Activated CD4-positive, alpha-beta T cell treated with anti-CD3 and anti-CD28 coated beads, Interleukin-2, amount 10 ng/mL, durations not matched to agents 24 days and 14 days (primary cell): Measurements from ENCODE around the gene ADK. TPM values are rescaled to one million over a fixed set of nuclear protein-coding genes. Genes with fewer than 3 reads are reported as not detected.

Experiments used
- DNase-seq: peaks from one replicate; pipeline ENCODE4 v3.0.0; 2022
- H3K27ac Mint-ChIP-seq: one replicate; pipeline ENCODE4 v1.8.0; 2022; ENCODE audit warnings: mild to moderate bottlenecking, mixed read lengths
- H3K27me3 Mint-ChIP-seq: one replicate; pipeline ENCODE4 v1.8.0; 2022; ENCODE audit warnings: mixed read lengths
- H3K36me3 Mint-ChIP-seq: one replicate; pipeline ENCODE4 v1.8.0; 2022; ENCODE audit warnings: low read depth, mild to moderate bottlenecking, mixed read lengths
- H3K4me1 Mint-ChIP-seq: one replicate; pipeline ENCODE4 v1.8.0; 2021; ENCODE audit warnings: mixed read lengths
- H3K4me3 Mint-ChIP-seq: one replicate; pipeline ENCODE4 v1.8.0; 2022; ENCODE audit warnings: mild to moderate bottlenecking, moderate library complexity, mixed read lengths
- H3K9me3 Mint-ChIP-seq: one replicate; pipeline ENCODE4 v1.8.0; 2021; ENCODE audit warnings: mixed read lengths
- intact Hi-C: fragments of 100-400 bp; cut with micrococcal nuclease; formaldehyde crosslinking; loops from one replicate; pipeline ENCODE4 v1.15.1; 2023
- total RNA-seq: library from RNA; stranded (reverse); gene quantifications from 2 replicates; pipeline ENCODE4 v1.2.3, GENCODE V29; 2022

ADK gene
- total RNA-seq, 1 donor from 2014 or later = 54.8 TPM

GRCh38 chr10:74394416-74394969 is 243.5 kb downstream of the ADK start:
- Mint-ChIP-seq H3K4me3 (no peak overlapping the region), H3K27ac (no peak overlapping the region), H3K36me3 (peaks cover 17% of the 10 kb centered on the region), H3K9me3 (no peaks in the 10 kb centered on the region), H3K4me1 (peaks cover 3% of the 10 kb centered on the region), H3K27me3 (no peaks in the 10 kb centered on the region)
- intact Hi-C loops = no loop called here
- DNase-seq = no peak

DNA sequence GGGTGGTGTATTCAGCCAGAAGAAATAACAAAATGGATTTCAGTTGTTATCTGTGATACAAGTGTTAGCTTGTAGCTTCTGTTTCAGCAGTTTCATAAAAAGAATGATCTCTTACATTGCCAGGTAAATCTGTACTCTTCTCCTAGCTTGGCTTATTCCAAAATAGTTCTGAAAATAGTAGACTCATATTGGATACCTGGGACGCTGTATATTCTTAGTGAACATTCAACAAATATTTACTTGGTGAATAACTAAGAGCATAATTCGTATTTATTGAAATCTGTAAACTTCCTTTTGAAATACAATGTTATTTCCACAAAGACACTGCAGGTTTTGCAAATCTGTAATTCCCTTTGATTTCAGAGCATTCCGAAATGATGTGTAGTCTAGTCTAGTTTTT is 249.2 kb downstream of the ADK start:
- Mint-ChIP-seq H3K27ac (no peak overlapping the region), H3K27me3 (no peaks in the 10 kb centered on the region), H3K4me3 (no peak overlapping the region), H3K9me3 (peaks cover 6% of the 10 kb centered on the region), H3K36me3 (peaks cover 23% of the 10 kb centered on the region), H3K4me1 (peaks cover 2% of the 10 kb centered on the region)
- no peak for DNase-seq
- intact Hi-C loops = no loop called here

DNA sequence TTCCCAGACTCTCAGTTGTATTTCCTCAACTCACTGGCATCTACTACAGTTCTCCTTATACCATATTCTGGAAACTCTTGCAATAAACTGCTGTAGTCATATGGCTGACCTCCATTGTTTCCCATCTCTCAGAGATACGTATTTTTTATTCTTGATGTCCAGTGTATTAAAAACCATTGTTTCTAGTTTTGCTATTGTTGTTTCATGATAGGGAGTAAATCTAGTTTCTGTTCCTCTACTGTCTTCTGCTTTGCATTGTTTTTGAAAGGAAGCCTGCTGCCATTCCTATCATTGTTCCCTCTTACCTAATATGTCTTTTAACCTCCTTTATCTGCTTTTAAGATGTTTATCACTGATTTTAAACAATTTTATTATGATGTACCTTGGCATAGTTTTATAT is 255.0 kb downstream of the ADK start:
- no peaks in the 10 kb centered on the region for H3K27me3 Mint-ChIP-seq
- H3K4me1 Mint-ChIP-seq = peaks cover 4% of the 10 kb centered on the region
- intact Hi-C loops = no loop called here
- DNase-seq = no peak
- H3K36me3 Mint-ChIP-seq = peaks cover 31% of the 10 kb centered on the region
- H3K9me3 Mint-ChIP-seq = peaks cover 6% of the 10 kb centered on the region
- H3K27ac Mint-ChIP-seq = no peak overlapping the region
- H3K4me3 Mint-ChIP-seq = no peak overlapping the region

DNA sequence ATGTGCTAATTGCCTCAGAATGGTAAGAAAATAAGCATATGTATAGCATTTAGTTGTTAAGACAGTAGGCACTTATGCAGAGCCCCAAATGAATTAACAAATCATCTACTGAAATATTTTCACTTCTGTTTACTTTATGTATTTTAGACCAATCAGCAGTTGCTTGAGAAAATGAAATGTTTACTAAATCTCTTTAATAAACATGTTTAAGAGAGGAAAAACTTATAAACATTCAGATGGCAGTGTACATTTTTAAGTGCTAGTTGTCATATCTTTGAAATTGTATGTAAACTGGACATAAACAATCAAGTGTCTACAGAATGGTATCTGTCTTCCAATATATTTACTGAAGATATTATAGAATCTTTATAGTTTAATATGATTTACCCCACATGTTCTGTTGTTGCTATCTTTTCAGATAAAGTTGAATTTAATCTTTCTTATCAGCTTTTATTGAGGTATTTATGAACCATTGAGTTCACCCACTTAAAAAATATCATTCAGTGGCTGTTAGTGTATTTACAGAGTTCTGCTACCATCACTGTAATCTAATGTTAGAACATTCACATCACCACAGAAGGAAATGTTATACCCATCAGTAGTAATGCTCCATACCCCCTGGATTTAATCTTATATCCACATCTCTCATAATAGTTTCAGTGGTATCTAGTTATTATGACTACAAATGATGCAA is 264.3 kb downstream of the ADK start:
- no peak for DNase-seq
- H3K27ac Mint-ChIP-seq = no peak overlapping the region
- no peaks in the 10 kb centered on the region for H3K9me3 Mint-ChIP-seq
- intact Hi-C loops = loop anchor here (10.0 kb wide), 1 partner anchor 600 kb away; no protein-coding TSS in a partner anchor
- H3K27me3 Mint-ChIP-seq = no peaks in the 10 kb centered on the region
- H3K36me3 Mint-ChIP-seq = peaks cover 18% of the 10 kb centered on the region
- no peak overlapping the region for H3K4me3 Mint-ChIP-seq
- H3K4me1 Mint-ChIP-seq = peaks cover 6% of the 10 kb centered on the region

- Mint-ChIP-seq H3K27me3 (no peaks in the 10 kb centered on the region), H3K27ac (no peak overlapping the region), H3K4me3 (no peak overlapping the region), H3K36me3 (peaks cover 8% of the 10 kb centered on the region), H3K9me3 (no peaks in the 10 kb centered on the region), H3K4me1 (peaks cover 6% of the 10 kb centered on the region)
- DNase-seq = no peak
- intact Hi-C loops = loop anchor here (10.0 kb wide), 1 partner anchor 597 kb away; no protein-coding TSS in a partner anchor
These were observed 266.4 kb downstream of the ADK start for GRCh38 chr10:74417397-74417796.

- peaks cover 6% of the 10 kb centered on the region for H3K36me3 Mint-ChIP-seq
- DNase-seq = no peak
- H3K4me1 Mint-ChIP-seq = peaks cover 6% of the 10 kb centered on the region
- H3K4me3 Mint-ChIP-seq = no peak overlapping the region
- H3K9me3 Mint-ChIP-seq = peaks cover 3% of the 10 kb centered on the region
- no peaks in the 10 kb centered on the region for H3K27me3 Mint-ChIP-seq
- no peak overlapping the region for H3K27ac Mint-ChIP-seq
- intact Hi-C loops = loop anchor here (10.0 kb wide), 1 partner anchor 596 kb away; no protein-coding TSS in a partner anchor
These were observed 267.4 kb downstream of the ADK start for GRCh38 chr10:74418285-74418872.

DNA sequence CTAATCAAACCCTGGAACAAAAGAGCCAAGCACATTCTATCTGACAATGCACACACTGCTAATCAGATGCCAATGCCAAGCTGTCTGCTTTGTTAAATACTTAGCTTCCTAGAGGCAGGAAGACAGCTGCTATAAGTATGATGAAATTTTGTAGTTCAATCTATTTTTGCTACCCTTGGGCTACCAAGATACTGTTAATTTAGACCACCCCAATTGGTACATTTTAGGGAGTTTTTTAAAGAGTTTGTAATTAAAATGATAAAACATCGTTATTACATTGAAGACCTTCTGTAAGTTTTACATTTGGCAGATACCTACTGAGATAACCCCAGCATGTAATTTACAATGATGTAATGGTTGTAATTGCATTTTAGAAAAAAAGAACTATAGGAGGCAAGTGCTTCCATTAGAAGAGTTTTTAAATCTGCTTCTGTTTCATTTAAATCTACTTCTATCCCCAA is 268.5 kb downstream of the ADK start:
- Mint-ChIP-seq H3K27ac (no peak overlapping the region), H3K36me3 (peaks cover 10% of the 10 kb centered on the region), H3K4me1 (peaks cover 6% of the 10 kb centered on the region), H3K4me3 (no peak overlapping the region), H3K27me3 (no peaks in the 10 kb centered on the region), H3K9me3 (peaks cover 3% of the 10 kb centered on the region)
- DNase-seq = no peak
- intact Hi-C loops = loop anchor here (10.0 kb wide), 1 partner anchor 595 kb away; no protein-coding TSS in a partner anchor

GRCh38 chr10:74419958-74420375 is 268.9 kb downstream of the ADK start:
- peaks cover 6% of the 10 kb centered on the region for H3K4me1 Mint-ChIP-seq
- H3K4me3 Mint-ChIP-seq = no peak overlapping the region
- DNase-seq = peak; percentile 79
- H3K9me3 Mint-ChIP-seq = peaks cover 3% of the 10 kb centered on the region
- intact Hi-C loops = loop anchor here (5.0 to 10.0 kb wide), 3 partner anchors 402 to 682 kb away; no protein-coding TSS in a partner anchor
- H3K36me3 Mint-ChIP-seq = peaks cover 10% of the 10 kb centered on the region
- H3K27me3 Mint-ChIP-seq = no peaks in the 10 kb centered on the region
- no peak overlapping the region for H3K27ac Mint-ChIP-seq

DNA sequence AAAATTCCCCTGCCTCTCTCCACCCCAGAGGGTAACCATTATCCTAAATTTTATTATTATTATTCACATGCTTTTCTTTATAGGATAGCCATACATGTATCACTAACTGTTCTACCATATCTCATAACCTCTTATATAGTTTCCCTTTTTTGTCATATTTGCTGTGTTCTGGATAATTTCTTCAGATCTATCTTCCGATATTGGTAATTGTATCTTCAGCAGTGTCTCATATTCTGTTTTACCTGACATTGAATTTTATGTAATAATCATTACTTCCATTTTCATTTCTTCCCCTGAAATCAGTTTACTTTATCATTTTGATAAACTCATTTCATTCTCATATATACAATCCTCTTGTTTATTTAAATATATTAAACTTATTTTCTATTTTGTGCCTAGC is 273.5 kb downstream of the ADK start:
- Mint-ChIP-seq H3K27me3 (no peaks in the 10 kb centered on the region), H3K4me1 (peaks cover 3% of the 10 kb centered on the region), H3K36me3 (peaks cover 19% of the 10 kb centered on the region), H3K27ac (no peak overlapping the region), H3K9me3 (peaks cover 3% of the 10 kb centered on the region), H3K4me3 (no peak overlapping the region)
- no peak for DNase-seq
- intact Hi-C loops = loop anchor here (5.0 kb wide), 2 partner anchors 398 to 678 kb away; no protein-coding TSS in a partner anchor

DNA sequence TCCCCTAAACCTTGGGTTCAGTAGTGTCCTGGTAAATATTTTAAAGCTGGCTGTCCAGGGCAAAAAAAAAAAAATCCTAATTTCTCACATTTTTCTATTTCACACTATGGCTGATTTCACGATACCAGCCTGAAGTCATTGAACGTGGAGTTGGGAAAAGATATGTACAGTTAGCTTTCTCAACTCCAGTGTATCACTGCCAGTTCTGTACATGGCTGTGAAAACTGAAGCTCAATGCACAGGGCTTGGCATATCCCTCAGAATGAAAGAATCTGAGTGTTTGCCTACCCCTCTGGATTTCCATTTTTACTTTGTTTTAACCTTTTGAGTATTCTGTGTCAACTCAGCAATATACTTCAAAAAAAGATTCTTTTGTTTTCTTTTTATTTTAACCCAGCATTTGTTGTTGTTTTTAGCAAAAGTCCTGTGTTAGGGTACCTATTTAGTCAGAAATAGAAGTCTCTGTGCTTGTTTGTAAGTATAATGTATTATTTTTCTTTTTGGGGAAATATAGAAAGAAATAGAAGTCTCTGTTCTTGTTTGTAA is 274.5 kb downstream of the ADK start:
- no peak overlapping the region for H3K4me3 Mint-ChIP-seq
- H3K4me1 Mint-ChIP-seq = no peaks in the 10 kb centered on the region
- H3K36me3 Mint-ChIP-seq = peaks cover 19% of the 10 kb centered on the region
- H3K27ac Mint-ChIP-seq = no peak overlapping the region
- DNase-seq = no peak
- intact Hi-C loops = no loop called here
- H3K27me3 Mint-ChIP-seq = no peaks in the 10 kb centered on the region
- H3K9me3 Mint-ChIP-seq = peaks cover 3% of the 10 kb centered on the region

GRCh38 chr10:74431816-74432215 is 280.8 kb downstream of the ADK start:
- H3K27me3 Mint-ChIP-seq = no peaks in the 10 kb centered on the region
- H3K9me3 Mint-ChIP-seq = no peaks in the 10 kb centered on the region
- DNase-seq = no peak
- no peak overlapping the region for H3K4me3 Mint-ChIP-seq
- peaks cover 30% of the 10 kb centered on the region for H3K36me3 Mint-ChIP-seq
- H3K4me1 Mint-ChIP-seq = no peaks in the 10 kb centered on the region
- no peak overlapping the region for H3K27ac Mint-ChIP-seq
- intact Hi-C loops = no loop called here

DNA sequence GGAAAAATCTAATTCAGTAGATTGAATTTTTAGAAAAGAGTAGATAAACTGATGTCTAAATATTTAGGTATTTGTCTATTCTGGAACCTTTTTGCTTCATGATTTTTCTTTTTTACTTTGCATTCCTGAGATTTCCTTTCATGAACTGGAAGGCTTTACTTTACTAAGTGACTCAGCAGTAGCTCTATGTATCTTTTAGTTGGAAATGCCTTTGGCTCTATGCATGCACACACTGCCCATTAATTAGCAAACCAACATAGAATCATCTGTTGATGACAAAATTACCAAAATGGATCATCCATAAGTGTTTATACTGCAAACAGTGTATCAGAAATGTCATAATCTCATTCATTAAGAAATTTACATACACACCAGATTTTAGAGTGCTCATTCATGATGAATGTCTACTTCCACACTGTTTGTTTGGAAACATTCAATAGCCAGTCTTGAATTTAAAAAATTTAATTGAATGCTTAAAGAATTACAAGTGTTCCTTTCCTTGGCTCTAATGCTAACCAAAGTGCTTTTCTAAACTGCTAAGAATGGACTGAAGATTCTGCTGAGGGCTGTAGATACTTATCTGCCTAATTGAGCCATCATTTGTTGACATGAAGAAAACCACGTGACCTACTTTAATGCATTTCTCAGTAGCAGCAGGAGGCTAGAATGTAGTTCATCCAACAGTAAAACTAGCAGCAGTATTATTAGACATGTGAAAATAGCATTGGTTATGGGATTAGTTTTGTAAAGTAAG is 282.0 kb downstream of the ADK start:
- intact Hi-C loops = no loop called here
- H3K4me3 Mint-ChIP-seq = no peak overlapping the region
- no peaks in the 10 kb centered on the region for H3K27me3 Mint-ChIP-seq
- H3K27ac Mint-ChIP-seq = no peak overlapping the region
- H3K9me3 Mint-ChIP-seq = no peaks in the 10 kb centered on the region
- peaks cover 27% of the 10 kb centered on the region for H3K36me3 Mint-ChIP-seq
- no peak for DNase-seq
- no peaks in the 10 kb centered on the region for H3K4me1 Mint-ChIP-seq

GRCh38 chr10:74433595-74433956 is 282.6 kb downstream of the ADK start:
- Mint-ChIP-seq H3K27me3 (no peaks in the 10 kb centered on the region), H3K27ac (no peak overlapping the region), H3K4me1 (no peaks in the 10 kb centered on the region), H3K36me3 (peaks cover 23% of the 10 kb centered on the region), H3K4me3 (no peak overlapping the region), H3K9me3 (no peaks in the 10 kb centered on the region)
- DNase-seq = no peak
- intact Hi-C loops = no loop called here
